ENCODE data around the gene UBALD1. TPM values are rescaled to one million over a fixed set of nuclear protein-coding genes. Genes with fewer than 3 reads are reported as not detected.

UBALD1 gene
- total RNA-seq, 2 donors from 2014 or later = 10.8 to 12.2 TPM

Other genes with a start within 250 kb of the UBALD1 start
- 10 to 100 TPM; 17.9 to 39.0 TPM for gene VASN, start 243.0 kb downstream of the UBALD1 start, total RNA-seq
- gene CORO7, start 198.3 kb downstream of the UBALD1 start, total RNA-seq = 10 to 100 TPM; 10.3 TPM
- 10 to 100 TPM; 47.6 to 50.5 TPM for gene DNAJA3, start 189.0 kb downstream of the UBALD1 start, total RNA-seq
- 10 to 100 TPM; 18.7 to 36.3 TPM for gene NMRAL1, start 140.3 kb downstream of the UBALD1 start, total RNA-seq
- gene HMOX2, start 138.5 kb downstream of the UBALD1 start, total RNA-seq = 100 to 1,000 TPM in 1 of 2 donors, 10 to 100 TPM in 1; 98.7 to 101 TPM
- 10 to 100 TPM; 29.6 to 42.9 TPM for gene CDIP1, start 76.1 kb downstream of the UBALD1 start, total RNA-seq
- under 1 TPM in 1 of 2 donors, not detected in 1; 0.24 TPM for gene C16orf96, start 58.5 kb downstream of the UBALD1 start, total RNA-seq
- gene MGRN1, start 9.9 kb upstream of the UBALD1 start, total RNA-seq = 10 to 100 TPM; 35.6 to 47.4 TPM
- gene NUDT16L1, start 78.7 kb upstream of the UBALD1 start, total RNA-seq = 10 to 100 TPM; 25.5 to 61.5 TPM
- 10 to 100 TPM in 1 of 2 donors, 1 to 10 TPM in 1; 6.7 to 13.5 TPM for gene ANKS3, start 119.4 kb upstream of the UBALD1 start, total RNA-seq
- under 1 TPM; 0.39 to 0.44 TPM for gene DNAAF8, start 119.6 kb upstream of the UBALD1 start, total RNA-seq
- gene ZNF500, start 152.3 kb upstream of the UBALD1 start, total RNA-seq = 1 to 10 TPM; 4.3 to 7.5 TPM
- not detected for gene SEPTIN12, start 173.5 kb upstream of the UBALD1 start, total RNA-seq
- not detected for gene SMIM22, start 180.5 kb upstream of the UBALD1 start, total RNA-seq
- gene ROGDI, start 187.7 kb upstream of the UBALD1 start, total RNA-seq = 10 to 100 TPM; 50.0 to 65.6 TPM
- gene GLYR1, start 232.4 kb upstream of the UBALD1 start, total RNA-seq = 10 to 100 TPM; 37.4 to 39.4 TPM
- 10 to 100 TPM; 26.1 to 29.7 TPM for gene UBN1, start 232.6 kb upstream of the UBALD1 start, total RNA-seq

Data from right atrium auricular region (tissue), 2 donors.